ENCODE data around the gene CCIN.

DNA sequence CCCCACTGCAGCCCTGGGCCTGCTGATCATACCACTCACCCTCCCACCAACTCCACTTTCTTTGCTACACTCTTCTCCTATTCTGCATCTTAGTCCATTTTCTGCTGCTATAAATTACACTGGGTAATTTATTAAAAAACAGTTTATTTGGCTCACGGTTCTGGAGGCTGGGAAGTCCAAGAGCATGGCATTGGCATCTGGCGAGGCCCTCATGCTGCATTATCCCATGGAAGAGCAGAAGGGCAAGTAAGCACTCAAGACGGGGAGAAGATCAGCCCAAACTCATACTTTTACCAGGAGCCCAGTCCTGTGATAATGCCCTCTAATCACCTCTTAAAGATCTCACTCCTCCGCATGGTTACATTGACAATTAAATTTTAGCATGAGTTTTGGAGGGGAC is 23.2 kb upstream of the CCIN start:
- TF ChIP-seq, protein P1, sequence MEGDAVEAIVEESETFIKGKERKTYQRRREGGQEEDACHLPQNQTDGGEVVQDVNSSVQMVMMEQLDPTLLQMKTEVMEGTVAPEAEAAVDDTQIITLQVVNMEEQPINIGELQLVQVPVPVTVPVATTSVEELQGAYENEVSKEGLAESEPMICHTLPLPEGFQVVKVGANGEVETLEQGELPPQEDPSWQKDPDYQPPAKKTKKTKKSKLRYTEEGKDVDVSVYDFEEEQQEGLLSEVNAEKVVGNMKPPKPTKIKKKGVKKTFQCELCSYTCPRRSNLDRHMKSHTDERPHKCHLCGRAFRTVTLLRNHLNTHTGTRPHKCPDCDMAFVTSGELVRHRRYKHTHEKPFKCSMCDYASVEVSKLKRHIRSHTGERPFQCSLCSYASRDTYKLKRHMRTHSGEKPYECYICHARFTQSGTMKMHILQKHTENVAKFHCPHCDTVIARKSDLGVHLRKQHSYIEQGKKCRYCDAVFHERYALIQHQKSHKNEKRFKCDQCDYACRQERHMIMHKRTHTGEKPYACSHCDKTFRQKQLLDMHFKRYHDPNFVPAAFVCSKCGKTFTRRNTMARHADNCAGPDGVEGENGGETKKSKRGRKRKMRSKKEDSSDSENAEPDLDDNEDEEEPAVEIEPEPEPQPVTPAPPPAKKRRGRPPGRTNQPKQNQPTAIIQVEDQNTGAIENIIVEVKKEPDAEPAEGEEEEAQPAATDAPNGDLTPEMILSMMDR (IDR thresholded peaks at IDR 0.05; ENCODE audit: insufficient read depth, low read length), result no peak
- TF ChIP-seq POLR2AphosphoS5 (IDR thresholded peaks at IDR 0.05; ENCODE audit: low read depth) (no peak), GABPA (IDR thresholded peaks at IDR 0.05; ENCODE audit: low read depth) (no peak), SPI1 (IDR thresholded peaks at IDR 0.05; ENCODE audit: borderline replicate concordance, low read depth) (no peak)

Data from HL-60 (cell line).